Hypothalamus (tissue), 51 donors: ENCODE data around the gene GIGYF1.
"Not testable (repeated sequence)": the region's sequence is repeated elsewhere in the genome, so short reads cannot be mapped to it uniquely, and the experiment has no call there.

ENCODE experiments used
- DNase-seq, 51 donors: peaks; one replicate each; lab custom pipeline; 2025; lab: John Stamatoyannopoulos, UW

Gene GIGYF1

DNA sequence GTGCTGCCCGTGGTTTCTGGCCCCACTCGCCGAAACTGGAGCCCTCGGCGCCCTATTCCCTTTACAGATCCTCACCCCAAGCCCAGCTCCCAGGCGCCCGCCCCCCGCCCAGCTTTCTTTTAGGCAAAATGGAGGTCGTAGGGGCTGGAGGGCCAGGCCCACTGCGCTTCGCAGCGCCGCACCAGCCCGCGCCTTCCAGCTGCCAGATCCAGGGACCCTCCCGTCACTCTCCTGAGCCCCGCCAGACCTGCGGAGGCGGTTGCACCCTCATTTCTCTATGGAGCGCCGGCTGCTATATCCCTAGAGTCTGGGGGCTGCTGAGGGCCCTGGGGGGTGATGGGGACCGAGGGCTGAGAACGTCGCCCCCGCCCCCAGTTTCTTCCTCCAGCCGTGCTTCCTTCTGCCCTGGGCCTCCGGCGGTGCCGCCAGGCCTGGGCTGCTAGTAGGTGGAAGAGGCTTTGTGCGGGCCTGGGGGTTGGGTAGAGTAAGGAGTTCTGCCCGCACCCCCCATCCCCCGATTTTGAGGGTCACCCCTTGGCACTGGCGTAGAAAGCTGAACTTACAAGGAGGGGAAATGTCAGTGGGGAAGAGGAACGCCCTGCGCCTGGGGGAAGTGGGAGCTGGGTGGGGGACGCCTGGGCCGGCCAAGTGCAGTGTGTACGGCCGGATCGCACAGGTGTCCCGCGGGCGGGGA is 19.5 kb downstream of the GIGYF1 start:
- DNase-seq = peak in 14 of 51 donors; percentile 8 to 68 (median 38)

DNA sequence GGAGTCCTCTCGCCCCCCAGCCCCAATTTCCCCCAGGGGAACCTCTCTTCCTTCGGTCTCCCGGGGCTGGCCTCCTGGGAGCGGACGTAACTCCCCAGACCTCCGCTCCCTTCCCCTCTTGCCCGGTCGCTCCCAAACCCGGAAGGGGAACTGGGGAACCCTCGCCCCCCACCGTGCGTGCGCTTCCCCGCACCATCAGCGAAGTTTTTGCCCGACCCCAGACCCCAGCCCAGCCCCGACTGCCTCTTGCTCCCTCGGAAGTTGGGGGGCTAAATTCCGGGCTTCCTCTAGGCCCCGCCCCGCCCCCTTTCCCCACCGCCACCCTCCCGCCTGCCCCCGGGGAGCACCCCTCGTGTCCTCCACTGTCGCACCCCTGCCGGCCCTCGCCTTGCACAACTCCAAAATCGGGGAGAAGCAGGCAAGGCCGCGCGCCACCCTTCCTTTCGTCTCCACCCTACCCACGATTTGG is 20.1 kb downstream of the GIGYF1 start:
- peak in 26 of 51 donors; percentile 19 to 79 (median 48) for DNase-seq

DNA sequence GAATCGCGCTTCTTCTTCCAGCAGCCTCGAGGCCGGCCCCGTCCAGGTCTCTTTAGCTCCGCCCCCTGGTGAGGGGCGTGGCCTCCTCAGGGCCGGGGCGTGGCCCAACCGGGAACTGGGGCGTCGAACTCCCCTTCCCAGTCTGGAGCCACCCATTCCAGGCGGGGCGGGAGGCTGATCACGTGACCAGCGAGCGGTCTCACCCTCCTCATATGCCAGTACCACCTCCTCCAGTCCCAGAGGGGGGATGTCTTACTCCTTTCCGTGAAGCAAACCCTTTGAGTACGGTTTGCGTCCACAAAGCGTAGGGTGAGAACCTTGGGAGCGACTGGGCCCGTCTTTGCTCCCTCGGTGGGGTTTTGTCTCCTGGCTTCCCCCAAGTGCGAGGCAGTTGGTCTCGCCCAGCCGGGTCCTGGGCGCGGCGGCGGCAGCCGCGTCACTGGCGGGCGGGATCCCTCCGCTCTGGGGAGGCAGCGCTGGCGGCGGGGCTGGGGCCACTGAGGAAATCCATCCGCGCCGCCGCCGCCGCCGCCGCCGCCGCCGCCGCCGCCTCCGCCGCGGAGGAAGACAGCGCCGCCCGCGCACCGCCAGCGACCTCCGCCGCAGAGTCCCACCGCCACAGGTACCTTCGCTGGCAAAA is 20.6 kb downstream of the GIGYF1 start, which contains the start of gene GNB2:
Gene GNB2, plus strand, starts transcription at position 439 of the 640 bp plus-strand sequence. CDS start 2,526 bp downstream, outside the sequence.
- DNase-seq = peak; percentile 88 to 100 (median 98)

DNA sequence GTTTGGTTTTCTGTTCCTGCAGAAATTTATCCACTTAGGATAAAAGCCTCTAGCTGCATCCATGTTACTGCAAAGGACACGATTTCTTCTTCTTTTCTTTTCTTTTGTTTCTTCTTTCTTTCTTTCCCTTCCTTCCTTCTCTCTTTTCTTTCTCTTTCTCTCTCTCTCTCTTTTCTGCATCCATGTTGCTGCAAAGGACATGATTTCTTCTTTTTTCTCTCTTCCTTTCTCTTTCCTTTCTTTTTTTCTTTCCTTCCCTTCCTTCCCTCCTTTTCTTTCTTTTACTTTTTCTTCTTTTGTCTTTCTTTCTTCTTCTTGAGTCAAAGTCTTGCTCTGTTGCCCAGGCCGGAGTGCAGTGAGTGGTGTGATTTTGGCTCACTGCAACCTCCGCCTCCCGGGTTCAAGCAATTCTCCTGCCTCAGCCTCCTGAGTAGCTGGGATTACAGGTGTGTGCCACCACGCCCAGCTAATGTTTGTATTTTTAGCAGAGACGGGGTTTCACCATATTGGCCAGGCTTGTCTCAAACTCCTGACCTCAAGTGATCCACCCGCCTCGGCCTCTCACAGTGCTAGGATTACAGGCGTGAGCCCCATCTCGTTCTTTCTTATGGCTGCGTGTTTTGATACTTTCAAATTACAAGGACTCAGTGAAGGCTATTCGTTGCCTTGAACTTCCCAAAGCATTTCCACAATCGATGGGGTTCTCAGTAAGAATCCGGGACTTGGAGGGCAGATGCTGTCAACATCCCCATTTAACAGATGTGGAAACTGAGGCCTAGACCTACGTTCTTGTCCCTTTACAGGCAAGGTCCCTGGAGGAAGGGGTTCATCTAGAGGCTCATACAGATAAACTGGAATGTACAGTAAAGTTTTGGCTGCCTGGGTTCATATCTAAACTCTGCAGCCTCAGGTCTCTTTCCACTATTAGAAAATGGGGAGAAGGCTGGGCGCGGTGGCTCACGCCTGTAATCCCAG is 22.4 kb downstream of the GIGYF1 start:
- no peak for DNase-seq

DNA sequence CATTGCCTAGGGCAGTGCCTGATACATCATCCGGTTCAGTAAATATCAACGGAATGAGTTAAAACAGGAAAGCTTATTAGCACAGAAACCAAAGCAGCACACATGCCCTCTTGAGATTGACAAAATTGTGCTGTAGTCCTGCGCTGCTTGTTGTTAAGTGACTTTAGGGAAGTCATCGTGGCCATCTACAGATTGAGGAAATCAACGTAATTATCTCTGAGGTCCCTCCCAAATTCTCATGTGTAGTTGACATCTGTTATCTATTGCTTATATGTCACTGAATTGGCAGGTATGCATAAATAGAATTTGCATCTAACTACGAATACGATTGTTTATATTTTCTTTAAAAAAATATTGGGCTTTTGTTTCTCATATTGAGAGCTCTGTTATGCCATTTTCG is 24.0 kb downstream of the GIGYF1 start:
- no peak for DNase-seq

DNA sequence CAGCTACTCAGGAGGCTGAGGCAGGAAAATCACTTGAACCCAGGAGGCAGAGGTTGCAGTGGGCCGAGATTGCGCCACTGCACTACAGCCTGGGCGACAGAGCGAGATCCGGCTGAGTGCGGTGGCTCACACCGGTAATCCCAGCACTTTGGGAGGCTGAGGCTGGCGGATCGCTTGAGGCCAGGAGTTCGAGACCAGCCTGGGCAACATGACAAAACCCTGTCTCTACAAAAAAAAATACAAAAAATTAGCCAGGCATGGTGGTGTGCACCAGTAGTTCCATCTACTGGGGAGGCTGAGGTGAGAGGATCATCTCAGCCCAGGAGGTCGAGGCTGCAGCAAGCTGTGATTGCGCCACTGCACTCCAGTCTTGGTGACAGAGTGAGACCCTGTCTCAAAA is 24.9 kb downstream of the GIGYF1 start:
- not testable (repeated sequence) for DNase-seq

DNA sequence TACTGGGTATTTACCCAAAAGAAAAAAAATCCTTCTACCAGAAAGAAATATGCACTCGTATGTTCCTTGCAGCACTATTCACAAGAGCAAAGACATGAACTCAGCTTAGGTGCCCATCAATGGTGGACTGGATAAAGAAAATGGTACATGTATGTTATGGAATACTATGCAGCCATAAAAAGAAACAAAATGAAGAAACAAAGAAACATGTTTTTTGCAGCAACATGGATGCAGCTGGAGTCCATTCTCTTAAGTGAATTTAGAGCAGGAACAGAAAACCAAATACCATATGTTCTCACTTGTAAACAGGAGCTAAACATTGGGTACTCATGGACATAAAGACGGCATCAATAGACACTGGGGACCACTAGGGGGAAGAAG is 26.0 kb downstream of the GIGYF1 start:
- DNase-seq = no peak

DNA sequence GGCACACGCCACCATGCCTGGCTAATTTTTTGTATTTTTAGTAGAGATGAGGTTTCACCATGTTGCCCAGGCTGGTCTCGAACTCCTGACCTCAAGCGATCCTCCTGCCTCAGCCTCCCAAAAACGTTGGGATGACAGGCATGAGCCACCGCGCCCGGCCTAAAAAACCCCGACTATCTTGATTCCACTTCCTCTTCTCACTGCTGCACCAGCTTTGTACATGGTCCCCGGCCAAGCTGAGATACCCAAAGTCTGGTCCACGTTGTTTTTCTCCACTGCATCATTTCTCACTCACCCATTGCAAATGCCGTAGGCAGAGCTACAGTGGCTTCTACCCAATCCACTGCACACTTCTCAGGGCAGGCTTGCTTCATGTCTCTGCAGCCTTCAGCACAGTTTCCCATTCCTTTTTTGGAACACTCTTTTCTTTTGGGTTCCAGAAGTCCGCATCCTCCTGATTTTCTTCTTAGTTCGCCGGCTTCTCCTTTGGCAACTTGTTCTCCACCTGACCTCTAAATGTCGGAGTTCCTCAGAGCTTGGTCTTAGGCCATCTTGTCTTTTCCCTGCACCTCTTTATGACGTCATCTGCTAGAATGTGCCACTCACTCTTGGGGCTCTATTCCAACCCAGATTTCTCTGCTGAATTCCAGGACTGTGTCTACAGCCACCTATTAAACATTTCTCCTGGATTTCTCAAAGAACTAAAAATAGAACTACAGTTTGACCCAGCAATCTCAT is 26.6 kb downstream of the GIGYF1 start:
- no peak for DNase-seq

DNA sequence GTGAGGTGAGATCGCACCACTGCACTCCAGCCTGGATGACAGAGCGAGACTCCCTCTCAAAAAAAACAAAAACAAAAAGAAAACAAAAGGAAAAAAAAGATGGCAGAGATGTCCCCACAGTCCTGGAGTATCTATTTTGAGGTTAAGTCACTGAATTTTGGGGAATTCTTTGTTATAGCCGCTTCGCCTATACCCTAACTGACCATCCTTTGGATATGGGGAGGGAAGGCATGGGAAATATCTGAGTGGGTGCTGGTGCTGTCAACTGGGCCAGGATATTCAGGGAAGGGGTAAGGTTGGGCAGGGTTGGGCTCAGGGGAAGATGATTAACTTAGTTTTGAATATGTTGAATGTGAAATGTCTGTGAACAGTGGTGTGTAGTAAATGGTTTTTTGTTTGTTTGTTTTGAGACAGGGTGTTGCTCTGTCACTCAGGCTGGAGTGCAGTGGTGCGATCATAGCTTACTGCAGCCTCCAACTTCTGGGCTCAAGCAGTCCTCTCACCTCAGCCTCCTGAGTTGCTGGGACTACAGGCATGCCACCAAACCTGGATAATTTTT is 28.8 kb downstream of the GIGYF1 start:
- DNase-seq = no peak

DNA sequence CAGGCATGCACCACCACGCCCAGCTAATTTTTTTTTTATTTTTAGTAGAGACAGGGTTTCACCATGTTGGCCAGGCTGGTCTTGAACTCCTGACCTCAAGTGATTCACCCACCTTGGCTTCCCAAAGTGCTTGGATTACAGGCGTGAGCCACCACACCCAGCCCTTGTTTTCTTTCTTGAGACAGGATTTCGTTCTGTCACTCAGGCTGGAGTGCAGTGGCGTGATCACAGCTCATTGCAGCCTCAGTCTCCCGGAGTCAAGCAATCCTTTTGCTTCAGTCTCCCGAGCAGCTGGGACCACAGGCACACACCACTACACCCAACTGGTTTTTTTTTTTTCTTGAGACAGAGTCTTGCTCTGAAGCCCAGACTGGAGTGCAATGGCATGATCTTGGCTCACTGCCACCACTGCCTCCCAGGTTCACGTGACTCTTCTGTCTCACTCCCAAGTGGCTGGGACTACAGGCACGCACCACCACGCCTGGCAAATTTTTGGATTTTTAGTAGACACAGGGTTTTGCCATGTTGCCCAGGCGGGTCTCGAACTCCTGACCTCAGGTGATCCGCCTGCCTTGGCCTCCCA is 31.8 kb downstream of the GIGYF1 start:
- DNase-seq = not testable (repeated sequence)

DNA sequence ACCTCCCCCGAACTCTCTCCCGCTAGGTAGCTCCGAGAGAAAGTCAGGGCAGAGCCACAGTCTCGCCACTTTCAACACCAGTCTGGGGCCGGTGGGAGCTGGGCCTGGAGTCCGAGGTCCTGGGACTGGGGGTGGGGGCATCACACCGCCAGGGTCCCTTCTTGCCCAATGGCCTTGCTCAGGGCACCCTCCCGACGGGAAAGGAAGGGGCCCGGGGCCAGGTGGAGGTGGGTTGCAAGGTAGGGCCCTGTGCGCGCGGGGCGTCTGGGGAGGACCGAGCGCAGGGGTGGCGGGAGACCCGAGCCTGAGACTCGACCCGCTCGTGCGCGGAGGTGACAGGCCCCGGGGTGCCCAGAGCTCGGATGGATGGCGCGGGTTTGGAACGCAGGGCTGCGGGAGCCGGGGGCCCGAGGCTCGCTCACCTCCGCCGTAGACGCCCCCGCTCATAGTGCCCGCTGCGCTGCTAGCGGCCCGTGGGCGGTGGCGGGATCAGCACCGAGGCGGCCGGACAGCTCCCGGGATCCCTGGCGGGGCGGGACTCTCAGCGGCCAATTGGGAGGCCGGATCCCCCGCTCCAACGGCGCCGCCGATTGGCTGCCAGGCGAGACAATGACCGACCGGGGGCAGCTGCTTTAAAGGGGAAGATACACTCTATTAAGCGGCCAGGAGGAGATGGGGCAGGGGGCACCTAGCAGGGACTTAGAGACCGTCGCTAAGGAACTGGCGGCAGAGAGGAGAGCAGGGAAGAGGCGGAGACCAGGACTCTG is 38.0 kb downstream of the GIGYF1 start, which contains the start of gene ACTL6B:
Gene ACTL6B, minus strand, starts transcription at position 541 of the 767 bp plus-strand sequence. Its CDS starts 94 bp downstream, at position 447.
- DNase-seq = peak in 40 of 51 donors; percentile 6 to 85 (median 55)

DNA sequence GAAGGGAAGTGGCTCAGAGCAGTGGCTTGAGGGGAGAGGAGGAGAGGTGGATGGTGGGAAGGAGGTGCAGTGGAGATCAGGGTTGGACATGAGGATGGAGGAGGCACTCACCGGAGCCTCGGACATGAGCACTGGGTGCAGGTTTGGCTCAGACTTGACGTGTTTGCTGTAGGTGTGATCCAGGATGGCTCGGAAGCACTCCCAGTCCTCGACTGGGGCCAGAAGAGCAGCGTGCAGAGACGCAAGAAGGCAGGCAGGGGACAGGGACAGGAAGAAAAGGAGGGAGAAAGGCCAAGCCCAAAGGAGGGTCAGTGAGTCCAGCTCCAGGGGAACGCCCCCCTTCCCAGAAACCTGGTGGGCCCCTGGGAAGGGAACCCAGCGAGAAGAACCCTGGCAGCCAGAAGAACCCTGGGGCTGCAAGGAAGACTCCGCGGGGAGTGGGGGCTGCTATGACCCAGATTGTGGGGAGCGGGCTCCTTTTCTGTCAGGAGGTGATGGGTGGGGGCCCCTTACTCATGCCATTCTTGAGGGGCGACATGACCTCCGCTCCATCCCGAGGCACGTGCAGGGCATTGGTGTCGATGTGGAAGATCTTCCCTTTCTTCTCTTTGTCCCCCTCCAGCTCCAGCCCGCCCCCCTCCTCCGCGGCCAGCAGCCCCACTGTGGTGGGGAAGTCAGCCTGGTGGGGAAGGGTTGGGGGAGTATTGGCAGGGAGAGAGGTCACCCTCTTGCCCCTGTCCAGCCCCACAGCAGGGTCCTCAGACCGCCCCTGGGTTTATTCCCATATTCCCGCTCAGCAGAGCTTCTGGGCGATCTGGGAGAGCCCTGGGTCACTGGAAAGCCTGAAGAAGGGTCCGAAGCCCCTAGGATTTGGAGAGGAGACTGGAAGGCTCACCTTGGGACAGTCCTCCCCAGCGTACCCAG is 38.9 kb downstream of the GIGYF1 start:
- DNase-seq = no peak

DNA sequence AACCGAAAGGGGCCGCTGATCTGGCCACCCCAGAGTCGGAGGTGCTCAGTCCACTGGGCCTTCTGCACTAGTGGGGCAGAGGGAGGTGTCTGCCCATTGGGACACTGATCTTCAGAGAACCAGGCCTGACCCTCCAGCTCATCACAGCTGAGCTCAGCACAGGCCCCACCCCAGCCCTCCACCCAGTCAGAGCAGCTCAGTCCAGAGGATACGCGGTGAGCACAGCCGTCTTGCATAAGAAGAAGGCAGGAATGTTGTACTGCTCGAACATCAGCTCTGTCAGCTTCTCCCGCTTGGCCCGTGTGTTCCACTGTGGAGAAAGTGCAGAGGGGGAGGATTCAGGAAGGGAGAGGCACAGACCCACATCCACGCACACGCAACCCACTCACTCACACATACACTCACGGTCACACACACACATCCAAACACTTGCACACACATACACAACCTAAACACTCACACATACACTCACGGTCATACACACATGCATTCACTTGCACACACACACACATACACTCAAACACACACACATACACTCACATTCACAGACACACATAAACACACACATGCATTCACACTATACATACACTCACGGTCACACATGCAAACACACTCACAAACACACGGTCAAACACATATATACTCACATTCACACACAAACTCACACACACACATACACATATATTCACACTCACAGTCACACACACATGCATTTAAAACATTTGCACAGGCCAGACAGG is 44.1 kb downstream of the GIGYF1 start:
- no peak for DNase-seq

DNA sequence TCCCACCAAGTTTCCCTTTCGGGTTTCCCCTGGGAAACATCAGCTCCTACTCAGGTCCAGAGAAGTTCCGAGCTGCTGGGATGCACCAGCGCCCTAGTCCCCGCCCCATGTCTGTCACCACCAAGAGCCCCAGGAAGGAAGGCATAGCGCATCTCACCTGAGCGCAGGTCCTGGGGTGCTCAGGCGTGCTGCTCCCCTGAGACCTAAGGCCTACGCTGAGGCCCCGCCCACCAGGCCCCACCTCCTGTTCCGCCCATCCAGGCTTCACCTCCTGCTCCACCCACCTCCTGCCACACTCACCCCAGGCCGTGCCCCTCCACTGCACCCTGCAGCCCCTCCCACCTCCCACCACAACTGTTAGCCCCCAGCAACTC is 51.5 kb downstream of the GIGYF1 start:
- no peak for DNase-seq

DNA sequence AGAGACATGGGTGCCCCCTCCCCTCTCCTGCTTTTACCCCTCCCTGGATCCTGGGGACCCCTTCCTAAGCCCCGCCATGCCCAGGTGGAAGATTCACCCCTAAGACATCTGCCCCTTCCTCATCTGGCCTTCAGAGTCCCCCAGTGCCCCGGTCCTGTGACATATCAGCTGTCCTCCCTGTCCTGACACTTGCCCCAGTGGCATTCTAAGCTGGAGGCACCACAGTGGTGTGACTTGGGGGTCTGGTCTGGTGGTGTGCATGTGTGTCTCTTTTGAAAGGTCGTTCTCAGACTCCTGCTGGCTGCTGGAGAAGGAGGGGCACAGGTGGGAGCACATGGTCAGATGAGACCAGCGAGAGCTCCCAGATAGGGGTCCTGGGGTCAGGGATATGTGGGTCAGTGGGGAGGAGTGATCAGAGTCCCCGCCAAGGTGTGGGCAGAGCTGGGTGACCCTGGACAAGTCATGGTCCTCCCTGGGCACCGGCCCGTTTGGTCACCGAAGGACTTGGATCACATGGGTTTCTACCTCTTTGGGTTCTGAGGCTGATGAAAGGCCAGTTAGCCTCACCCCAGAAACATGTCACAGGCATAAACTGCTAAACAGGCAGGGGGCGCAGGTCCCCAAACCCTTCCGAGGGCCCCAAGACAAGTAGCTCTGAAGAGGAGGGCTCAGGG is 52.1 kb downstream of the GIGYF1 start:
- DNase-seq = no peak

DNA sequence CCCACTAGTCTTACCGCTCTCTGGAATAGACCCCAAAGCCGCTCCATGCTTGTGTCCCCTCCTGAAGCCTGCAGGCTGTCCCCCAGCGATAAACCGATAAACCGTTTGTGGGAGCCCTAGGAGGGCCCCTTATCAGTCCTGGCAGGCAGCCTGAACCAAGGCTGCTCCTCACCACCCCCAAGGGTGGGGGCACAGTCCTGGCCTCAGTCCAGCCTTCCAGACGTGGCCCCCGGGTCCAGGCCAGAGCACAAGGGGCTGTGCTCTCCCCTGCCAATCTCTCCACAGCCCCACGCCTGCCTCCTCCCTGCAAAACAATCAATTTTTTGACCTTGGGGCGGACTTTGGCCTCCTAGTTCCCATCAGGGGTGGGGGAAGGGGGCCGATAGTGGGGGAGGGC is 52.6 kb downstream of the GIGYF1 start, which contains the start of gene TFR2:
Gene TFR2, minus strand, starts transcription at position 90 of the 397 bp plus-strand sequence. Its CDS starts 43 bp downstream, at position 47.
- DNase-seq = no peak
